Measurements from ENCODE around the gene GAK. TPM values are rescaled to one million over a fixed set of nuclear protein-coding genes. Genes with fewer than 3 reads are reported as not detected.

GAK gene
- total RNA-seq, 1 donor from 2014 or later, result 130 TPM

DNA sequence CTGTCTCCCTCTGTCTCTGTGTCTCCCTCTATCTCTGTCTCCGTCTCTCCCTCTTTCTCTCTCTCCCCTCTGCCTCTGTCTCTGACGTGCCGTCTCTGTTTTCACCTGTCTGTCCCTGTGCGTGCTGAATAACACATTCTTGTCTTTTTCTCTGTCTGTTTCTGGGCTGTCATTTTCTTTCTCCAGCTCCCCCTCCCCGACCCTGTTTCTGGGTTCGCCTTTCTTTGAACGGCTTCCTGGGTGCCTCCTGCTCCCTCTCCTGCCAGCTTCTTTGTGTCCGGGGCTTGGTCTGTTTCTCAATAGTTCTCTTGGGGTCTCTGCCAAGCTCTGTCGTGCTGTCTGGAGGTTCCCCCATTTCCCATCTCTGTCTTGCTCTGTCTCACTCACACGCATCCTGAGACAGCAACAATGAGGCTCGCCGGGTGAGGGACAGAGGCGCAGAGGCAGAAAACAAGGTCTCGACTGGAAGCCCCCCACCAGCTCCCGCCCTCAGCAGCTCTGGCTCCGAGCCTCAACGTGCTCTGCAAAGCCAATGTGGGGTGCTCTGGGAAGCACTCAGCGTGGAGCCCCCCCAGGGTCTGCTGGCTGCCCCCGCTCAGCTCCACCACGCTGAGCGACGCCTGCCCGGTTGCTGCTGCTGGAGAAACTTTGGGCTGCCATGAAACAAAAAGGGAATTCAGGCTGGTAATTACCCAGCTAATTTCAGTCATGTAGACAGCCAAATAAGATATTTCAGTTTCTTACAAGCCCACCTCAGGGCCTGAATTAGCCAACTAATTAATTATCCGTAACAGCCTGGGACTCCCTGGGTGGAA lies 109.5 kb downstream of the GAK start:
- TF ChIP-seq, protein P1, sequence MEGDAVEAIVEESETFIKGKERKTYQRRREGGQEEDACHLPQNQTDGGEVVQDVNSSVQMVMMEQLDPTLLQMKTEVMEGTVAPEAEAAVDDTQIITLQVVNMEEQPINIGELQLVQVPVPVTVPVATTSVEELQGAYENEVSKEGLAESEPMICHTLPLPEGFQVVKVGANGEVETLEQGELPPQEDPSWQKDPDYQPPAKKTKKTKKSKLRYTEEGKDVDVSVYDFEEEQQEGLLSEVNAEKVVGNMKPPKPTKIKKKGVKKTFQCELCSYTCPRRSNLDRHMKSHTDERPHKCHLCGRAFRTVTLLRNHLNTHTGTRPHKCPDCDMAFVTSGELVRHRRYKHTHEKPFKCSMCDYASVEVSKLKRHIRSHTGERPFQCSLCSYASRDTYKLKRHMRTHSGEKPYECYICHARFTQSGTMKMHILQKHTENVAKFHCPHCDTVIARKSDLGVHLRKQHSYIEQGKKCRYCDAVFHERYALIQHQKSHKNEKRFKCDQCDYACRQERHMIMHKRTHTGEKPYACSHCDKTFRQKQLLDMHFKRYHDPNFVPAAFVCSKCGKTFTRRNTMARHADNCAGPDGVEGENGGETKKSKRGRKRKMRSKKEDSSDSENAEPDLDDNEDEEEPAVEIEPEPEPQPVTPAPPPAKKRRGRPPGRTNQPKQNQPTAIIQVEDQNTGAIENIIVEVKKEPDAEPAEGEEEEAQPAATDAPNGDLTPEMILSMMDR (IDR thresholded peaks at IDR 0.05), result no peak
- H3K27me3 ChIP-seq (ENCODE audit: low read depth), result peaks cover 77% of the 10 kb centered on the region
- H3K27ac ChIP-seq, result no peak overlapping the region
- peaks cover 6% of the 10 kb centered on the region for H3K4me1 ChIP-seq
- H3K9me3 ChIP-seq, result no peaks in the 10 kb centered on the region
- intact Hi-C loops (cut with DNase I), result no loop called here
- no peak overlapping the region for H3K4me3 ChIP-seq
- H3K36me3 ChIP-seq, result no peaks in the 10 kb centered on the region
- ATAC-seq (no peak), DNase-seq (no peak)

DNA sequence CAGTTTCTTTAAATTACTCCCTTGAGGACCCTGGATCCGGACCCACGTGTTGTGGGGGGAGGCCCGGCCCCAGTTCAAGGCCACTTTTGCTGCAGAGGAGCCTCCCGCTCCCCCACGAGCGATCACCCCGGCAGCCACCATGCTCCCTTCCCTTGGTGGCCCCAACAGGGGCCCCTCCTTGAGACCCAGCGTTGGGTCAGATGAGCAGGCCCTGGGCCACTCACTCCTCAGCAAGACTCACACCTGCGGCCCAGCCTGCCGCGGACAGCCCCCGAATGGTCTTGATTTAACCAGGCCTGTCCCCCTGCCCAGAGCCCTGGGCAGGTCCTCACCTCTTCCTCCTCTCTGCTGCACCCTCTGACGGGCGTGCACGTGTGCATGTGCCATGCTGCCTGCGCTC lies 110.5 kb downstream of the GAK start:
- ATAC-seq (no peak), DNase-seq (no peak)
- intact Hi-C loops (cut with DNase I), result no loop called here
- peaks cover 2% of the 10 kb centered on the region for H3K4me1 ChIP-seq
- TF ChIP-seq, protein P1 (IDR thresholded peaks at IDR 0.05), result no peak
- peaks cover 68% of the 10 kb centered on the region for H3K27me3 ChIP-seq (ENCODE audit: low read depth)
- H3K27ac ChIP-seq, result no peak overlapping the region
- no peak overlapping the region for H3K4me3 ChIP-seq
- H3K36me3 ChIP-seq, result no peaks in the 10 kb centered on the region
- no peaks in the 10 kb centered on the region for H3K9me3 ChIP-seq

DNA sequence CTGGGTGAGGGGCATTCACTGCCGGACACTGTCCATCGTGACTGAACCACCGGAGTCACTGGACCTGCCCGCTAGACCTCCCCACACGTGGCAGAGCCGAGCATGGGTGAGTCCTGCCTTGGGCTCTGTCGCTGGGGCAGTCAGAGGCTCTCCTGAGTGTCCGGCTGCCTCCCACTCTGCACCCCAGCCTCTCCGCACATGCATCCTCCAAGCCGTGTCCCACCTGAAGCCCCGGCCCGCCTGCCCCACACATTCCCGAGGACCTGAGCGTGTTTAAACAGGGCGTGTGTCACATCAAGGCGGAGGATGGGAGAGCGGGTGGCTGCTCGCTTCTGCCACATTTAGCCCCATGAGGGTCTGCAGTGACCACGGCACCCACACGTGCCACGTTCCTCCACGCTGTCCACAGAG lies 110.9 kb downstream of the GAK start:
- Histone ChIP-seq H3K9me3 (no peaks in the 10 kb centered on the region), H3K4me3 (no peak overlapping the region), H3K27ac (no peak overlapping the region), H3K36me3 (no peaks in the 10 kb centered on the region), H3K27me3 (ENCODE audit: low read depth) (peaks cover 66% of the 10 kb centered on the region), H3K4me1 (no peaks in the 10 kb centered on the region)
- ATAC-seq (no peak), DNase-seq (no peak)
- TF ChIP-seq, protein P1 (IDR thresholded peaks at IDR 0.05), result no peak
- intact Hi-C loops (cut with DNase I), result no loop called here

DNA sequence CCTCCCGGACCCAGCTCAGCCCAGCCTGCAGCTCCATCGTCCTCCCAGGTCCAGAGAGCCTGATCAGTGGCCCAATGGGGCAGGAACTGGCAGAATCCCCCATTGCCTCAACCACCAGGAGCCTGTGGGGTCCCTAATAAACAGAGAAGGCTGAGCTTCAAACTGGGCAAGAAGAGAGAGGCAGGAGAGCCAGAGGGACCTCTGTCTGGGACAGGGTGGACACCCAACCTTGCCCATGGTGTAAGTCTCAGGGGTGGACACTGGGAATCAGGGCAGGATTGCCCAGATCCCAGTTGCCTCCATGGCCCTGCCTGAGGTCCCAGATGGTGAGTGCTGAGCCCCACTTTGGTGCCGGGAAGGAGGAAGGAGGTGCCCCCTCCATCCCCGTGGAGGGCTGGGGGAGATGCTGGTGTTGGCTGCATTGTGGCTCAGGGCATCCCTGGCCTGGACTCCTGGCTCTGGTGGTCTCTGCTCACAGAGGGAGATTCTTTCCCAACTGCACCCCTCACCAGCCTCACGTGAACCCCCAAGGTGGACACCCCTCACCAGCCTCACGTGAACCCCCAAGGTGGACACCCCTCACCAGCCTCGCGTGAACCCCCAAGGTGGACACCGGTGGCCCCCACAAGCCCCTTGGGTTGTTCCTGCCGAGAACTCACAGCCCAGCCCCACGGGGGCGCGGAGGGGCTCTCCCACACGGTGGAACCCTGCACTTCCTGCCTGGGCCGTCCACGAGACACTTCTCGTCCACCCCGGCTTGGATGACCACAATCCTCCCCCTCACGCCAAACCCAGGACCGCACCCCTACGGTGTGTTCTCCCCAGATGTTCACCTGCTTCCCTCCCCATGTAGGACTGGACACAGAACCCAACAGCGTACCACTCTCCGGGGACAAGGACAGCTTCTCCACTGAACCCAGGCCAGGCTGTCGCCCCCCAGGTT lies 111.6 kb downstream of the GAK start:
- TF ChIP-seq, protein P1 (IDR thresholded peaks at IDR 0.05), result no peak
- H3K36me3 ChIP-seq, result no peaks in the 10 kb centered on the region
- no peak overlapping the region for H3K4me3 ChIP-seq
- intact Hi-C loops (cut with DNase I), result no loop called here
- H3K27me3 ChIP-seq (ENCODE audit: low read depth), result peaks cover 66% of the 10 kb centered on the region
- ATAC-seq, result no peak
- DNase-seq, result no peak
- no peaks in the 10 kb centered on the region for H3K4me1 ChIP-seq
- H3K27ac ChIP-seq, result no peak overlapping the region
- H3K9me3 ChIP-seq, result no peaks in the 10 kb centered on the region

DNA sequence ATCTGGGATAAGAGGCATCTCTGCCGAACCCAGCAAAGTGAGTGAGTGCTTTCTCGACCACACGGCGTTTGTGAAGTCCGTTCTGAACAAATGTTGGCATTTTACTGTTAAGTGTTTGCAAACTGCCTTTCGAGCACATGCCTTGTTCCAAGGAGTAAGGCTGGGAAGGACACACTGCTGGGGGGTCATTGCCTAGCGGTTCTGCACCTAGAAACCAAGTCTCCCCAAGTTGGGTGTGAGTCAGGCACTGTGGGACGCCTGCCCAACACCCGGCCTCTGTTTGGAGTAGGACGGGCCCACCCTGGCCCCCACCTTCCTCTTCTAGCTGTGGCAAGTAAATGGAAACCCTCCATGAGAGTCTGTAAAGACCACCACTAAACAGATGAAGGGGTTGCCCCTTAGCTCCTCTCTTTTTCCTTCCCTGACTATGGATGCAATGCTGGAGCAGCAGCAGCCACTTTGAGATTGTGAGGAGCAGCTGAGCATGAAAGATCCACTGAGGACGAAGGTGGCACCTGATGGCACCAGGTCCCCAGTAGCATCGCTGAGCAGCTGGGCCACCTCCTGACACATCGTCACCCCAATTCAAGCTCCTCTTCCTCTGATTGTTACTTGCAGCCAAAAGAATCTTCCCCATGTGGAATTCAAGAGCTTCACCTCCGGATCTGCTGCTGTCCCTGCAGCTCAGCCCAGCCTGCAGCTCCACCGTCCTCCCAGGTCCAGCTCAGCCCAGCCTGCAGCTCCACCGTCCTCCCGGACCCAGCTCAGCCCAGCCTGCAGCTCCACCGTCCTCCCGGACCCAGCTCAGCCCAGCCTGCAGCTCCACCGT lies 112.5 kb downstream of the GAK start:
- no peak for DNase-seq
- peaks cover 62% of the 10 kb centered on the region for H3K27me3 ChIP-seq (ENCODE audit: low read depth)

More for the DNA sequence above, 112.5 kb downstream of the GAK start:
- no peaks in the 10 kb centered on the region for H3K4me1 ChIP-seq
- TF ChIP-seq, protein P1 (IDR thresholded peaks at IDR 0.05), result no peak
- H3K9me3 ChIP-seq, result no peaks in the 10 kb centered on the region
- H3K36me3 ChIP-seq, result no peaks in the 10 kb centered on the region
- no peak overlapping the region for H3K4me3 ChIP-seq
- no peak for ATAC-seq
- H3K27ac ChIP-seq, result no peak overlapping the region
- intact Hi-C loops (cut with DNase I), result no loop called here

All from lower lobe of right lung (tissue), 2 donors.